PC-3 (cell line): ENCODE results near the gene CHST11. TPM values are rescaled to one million over a fixed set of nuclear protein-coding genes. Genes with fewer than 3 reads are reported as not detected.

Experiments
- ATAC-seq: fragments of 200-7000 bp; cut with Tn5 transposase; 2 replicates; pipeline ENCODE4 v1.9.1; 2020; ENCODE audit warnings: mild to moderate bottlenecking, moderate library complexity
- BruUV-seq: library from RNA; stranded (reverse); fragments of 400-500 nt; replicated peaks from 2 replicates; lab custom pipeline; 2021; lab: Mats Ljungman, UMichigan
- CTCF ChIA-PET: fragments of 300-600 bp; sonication (Branson Sonifier 250); formaldehyde crosslinking; loops from one replicate; lab custom pipeline; 2022; ENCODE audit warnings: antibody characterized with exemption; lab: Charles Lee
- POLR2A ChIA-PET: fragments of 300-600 bp; sonication (Branson Sonifier 250); formaldehyde crosslinking; loops from one replicate; lab custom pipeline; 2022; ENCODE audit warnings: antibody characterized with exemption; ENCODE audit not compliant: unreplicated experiment; lab: Charles Lee
- DNase-seq: peaks from one replicate; pipeline ENCODE4 v3.0.0-alpha.2; 2015
- H2AFZ ChIP-seq: fragments of 300-600 bp; sonication (generic); 2 replicates; pipeline ENCODE4 v1.6.0; 2016; ENCODE audit warnings: antibody characterized with exemption, low read length
- H3F3A ChIP-seq: fragments of 300-600 bp; sonication (generic); one replicate; pipeline ENCODE4 v1.6.0; 2017; ENCODE audit warnings: antibody characterized with exemption, low read length, control low read depth, mild to moderate bottlenecking; ENCODE audit not compliant: unreplicated experiment
- H3K27ac ChIP-seq: fragments of 300-600 bp; sonication (generic); 2 replicates; pipeline ENCODE4 v1.5.1; 2016; ENCODE audit warnings: mild to moderate bottlenecking, low read length
- H3K27me3 ChIP-seq: fragments of 300-600 bp; sonication (generic); 2 replicates; pipeline ENCODE4 v1.6.1; 2016; ENCODE audit warnings: low read length, mixed read lengths
- H3K36me3 ChIP-seq: fragments of 300-600 bp; sonication (generic); 2 replicates; pipeline ENCODE4 v1.6.1; 2016; ENCODE audit warnings: low read depth, mixed run types, low read length, mixed read lengths
- H3K4me1 ChIP-seq: fragments of 300-600 bp; sonication (generic); 2 replicates; pipeline ENCODE4 v1.5.1; 2016; ENCODE audit warnings: low read length; ENCODE audit not compliant: insufficient read depth
- H3K4me2 ChIP-seq: fragments of 300-600 bp; sonication (generic); 2 replicates; pipeline ENCODE4 v1.6.0; 2016; ENCODE audit warnings: low read length
- H3K4me3 ChIP-seq: fragments of 300-600 bp; sonication (generic); 2 replicates; pipeline ENCODE4 v1.5.1; 2016; ENCODE audit warnings: mild to moderate bottlenecking, low read length, mixed read lengths
- H3K79me2 ChIP-seq: fragments of 300-600 bp; sonication (generic); 2 replicates; pipeline ENCODE4 v1.6.1; 2017; ENCODE audit warnings: low read length, mixed read lengths
- H3K9ac ChIP-seq: fragments of 300-600 bp; sonication (generic); 2 replicates; pipeline ENCODE4 v1.6.0; 2016; ENCODE audit warnings: mild to moderate bottlenecking, low read length
- H3K9me2 ChIP-seq: fragments of 300-600 bp; sonication (generic); replicated peaks from 2 replicates; pipeline ENCODE4 v1.6.1; 2016; ENCODE audit warnings: mixed run types, low read length, mixed read lengths
- H3K9me3 ChIP-seq: fragments of 300-600 bp; sonication (generic); 2 replicates; pipeline ENCODE4 v1.6.1; 2016; ENCODE audit warnings: low read length, mixed read lengths
- H4K20me1 ChIP-seq: fragments of 300-600 bp; sonication (generic); 2 replicates; pipeline ENCODE4 v1.6.1; 2016; ENCODE audit warnings: low read length, mixed read lengths
- EZH2 ChIP-seq: fragments of 300-600 bp; sonication (generic); IDR thresholded peaks from one replicate; pipeline ENCODE4 v1.6.1; 2017; ENCODE audit warnings: antibody characterized with exemption, mild to moderate bottlenecking, low read length; ENCODE audit not compliant: unreplicated experiment
- EZH2phosphoT487 ChIP-seq: fragments of 300-600 bp; sonication (generic); IDR thresholded peaks from 2 replicates; pipeline ENCODE4 v1.6.1; 2018; ENCODE audit warnings: mild to moderate bottlenecking, antibody characterized with exemption, low read length, borderline replicate concordance
- intact Hi-C: fragments of 100-400 bp; cut with micrococcal nuclease; formaldehyde crosslinking; loops from 2 replicates; pipeline ENCODE4 v1.9.0; 2023
- total RNA-seq: library from RNA; depleted of rRNA; stranded (reverse); fragments of >200 nt; gene quantifications from 2 replicates; pipeline ENCODE4 v1.2.3, GENCODE V29; 2014
- TF ChIP-seq, protein P1 (sequence below): fragments of 300-600 bp; sonication (generic); conservative IDR thresholded peaks from 2 replicates; pipeline ENCODE4 v1.5.1; 2017; ENCODE audit warnings: antibody characterized with exemption, low read depth, mild to moderate bottlenecking, low read length

The CHST11 gene
- total RNA-seq, 1 experiment from 2014 or later = 53.5 TPM

DNA sequence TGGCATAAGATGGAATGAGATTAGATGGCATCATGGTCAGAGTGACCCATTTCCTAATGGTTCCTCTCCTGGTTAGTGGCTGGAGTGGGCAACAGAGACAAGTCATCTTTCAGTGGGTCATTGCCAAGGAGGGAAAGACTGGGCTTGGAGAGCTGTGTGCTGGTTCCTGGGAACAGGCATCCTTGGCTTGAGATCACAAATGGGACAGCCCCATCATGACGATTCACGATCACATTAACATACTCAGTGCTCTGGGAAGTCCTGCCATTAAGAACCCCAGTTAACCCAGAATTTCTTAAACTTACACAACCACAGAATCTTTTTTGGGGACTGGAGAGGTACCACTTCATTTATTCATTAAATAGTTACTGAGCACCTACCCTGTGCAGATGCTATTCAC lies 27.3 kb downstream of the CHST11 start:
- H3K9me2 ChIP-seq = no peaks in the 10 kb centered on the region
- no peak overlapping the region for H3K9ac ChIP-seq
- peaks cover 8% of the 10 kb centered on the region for H3K36me3 ChIP-seq
- 0 out of 2 replicates have a peak, but pooled peaks cover 5% of the 10 kb centered on the region for H3K9me3 ChIP-seq
- no peaks in the 10 kb centered on the region for H3F3A ChIP-seq
- no peak overlapping the region for H3K4me2 ChIP-seq
- DNase-seq (no peak), ATAC-seq (no peak)
- no TSS peak for BruUV-seq
- no peak overlapping the region for H3K27ac ChIP-seq
- no peak overlapping the region for H2AFZ ChIP-seq
- intact Hi-C loops = no loop called here
- no peak overlapping the region for H3K4me3 ChIP-seq
- CTCF ChIA-PET = no interaction called here
- POLR2A ChIA-PET = no interaction called here
- H3K27me3 ChIP-seq = no peaks in the 10 kb centered on the region
- H3K79me2 ChIP-seq = peaks cover 7% of the 10 kb centered on the region; the same call in 1 of the 2 replicates
- TF ChIP-seq EZH2 (no peak), EZH2phosphoT487 (no peak)
- TF ChIP-seq, protein P1, sequence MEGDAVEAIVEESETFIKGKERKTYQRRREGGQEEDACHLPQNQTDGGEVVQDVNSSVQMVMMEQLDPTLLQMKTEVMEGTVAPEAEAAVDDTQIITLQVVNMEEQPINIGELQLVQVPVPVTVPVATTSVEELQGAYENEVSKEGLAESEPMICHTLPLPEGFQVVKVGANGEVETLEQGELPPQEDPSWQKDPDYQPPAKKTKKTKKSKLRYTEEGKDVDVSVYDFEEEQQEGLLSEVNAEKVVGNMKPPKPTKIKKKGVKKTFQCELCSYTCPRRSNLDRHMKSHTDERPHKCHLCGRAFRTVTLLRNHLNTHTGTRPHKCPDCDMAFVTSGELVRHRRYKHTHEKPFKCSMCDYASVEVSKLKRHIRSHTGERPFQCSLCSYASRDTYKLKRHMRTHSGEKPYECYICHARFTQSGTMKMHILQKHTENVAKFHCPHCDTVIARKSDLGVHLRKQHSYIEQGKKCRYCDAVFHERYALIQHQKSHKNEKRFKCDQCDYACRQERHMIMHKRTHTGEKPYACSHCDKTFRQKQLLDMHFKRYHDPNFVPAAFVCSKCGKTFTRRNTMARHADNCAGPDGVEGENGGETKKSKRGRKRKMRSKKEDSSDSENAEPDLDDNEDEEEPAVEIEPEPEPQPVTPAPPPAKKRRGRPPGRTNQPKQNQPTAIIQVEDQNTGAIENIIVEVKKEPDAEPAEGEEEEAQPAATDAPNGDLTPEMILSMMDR = no peak
- H4K20me1 ChIP-seq = no peaks in the 10 kb centered on the region
- H3K4me1 ChIP-seq = peaks cover 12% of the 10 kb centered on the region

DNA sequence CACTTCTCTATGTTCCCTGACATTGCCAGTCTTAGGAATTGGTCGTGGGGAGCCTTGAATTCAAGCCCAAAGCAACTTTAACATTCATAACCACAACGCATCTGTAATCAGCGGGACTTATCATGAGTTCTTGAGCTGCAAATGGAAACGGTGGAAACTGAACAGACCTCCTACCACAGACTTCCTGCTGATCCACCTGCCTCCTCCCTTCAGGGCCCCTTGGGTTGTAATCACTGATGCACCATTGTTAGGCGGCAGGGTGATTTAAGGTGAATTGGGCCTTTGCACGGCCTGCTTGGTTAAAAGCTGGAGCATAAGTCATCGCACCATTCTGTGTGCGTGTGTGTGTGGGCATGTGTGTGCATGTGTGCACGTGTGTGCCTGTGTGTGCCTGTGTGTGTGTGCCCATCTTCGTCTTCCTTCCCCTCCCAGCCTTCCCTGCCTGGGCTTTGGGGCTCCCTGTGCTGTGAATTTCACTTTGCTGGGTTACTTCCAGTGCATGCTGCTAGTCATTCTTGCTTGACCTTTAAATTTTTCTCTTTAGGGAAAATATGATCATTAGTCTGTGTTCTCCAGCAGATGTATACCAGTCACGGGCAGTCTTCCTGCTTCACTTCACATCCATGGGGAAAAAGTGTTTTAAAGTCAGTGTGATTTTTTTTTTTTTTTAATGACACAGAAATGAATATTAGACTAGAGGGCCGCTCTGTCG lies 29.1 kb downstream of the CHST11 start:
- H3K27ac ChIP-seq = no peak overlapping the region
- peaks cover 7% of the 10 kb centered on the region for H3K4me1 ChIP-seq
- ATAC-seq (no peak), DNase-seq (no peak)
- H3K4me3 ChIP-seq = no peak overlapping the region
- H3K4me2 ChIP-seq = no peak overlapping the region
- H3K9me3 ChIP-seq = no peaks in the 10 kb centered on the region
- H2AFZ ChIP-seq = no peak overlapping the region
- H3K79me2 ChIP-seq = peaks cover 13% of the 10 kb centered on the region; the same call in 1 of the 2 replicates
- ChIA-PET POLR2A (no interaction called here), CTCF (no interaction called here)
- H3K27me3 ChIP-seq = no peaks in the 10 kb centered on the region
- H3K9me2 ChIP-seq = no peaks in the 10 kb centered on the region
- no peak overlapping the region for H3K9ac ChIP-seq
- intact Hi-C loops = no loop called here
- TF ChIP-seq EZH2phosphoT487 (no peak), EZH2 (no peak)
- TF ChIP-seq, protein P1 = no peak
- H3K36me3 ChIP-seq = no peaks in the 10 kb centered on the region
- no peaks in the 10 kb centered on the region for H3F3A ChIP-seq
- H4K20me1 ChIP-seq = no peaks in the 10 kb centered on the region
- no TSS peak for BruUV-seq

DNA sequence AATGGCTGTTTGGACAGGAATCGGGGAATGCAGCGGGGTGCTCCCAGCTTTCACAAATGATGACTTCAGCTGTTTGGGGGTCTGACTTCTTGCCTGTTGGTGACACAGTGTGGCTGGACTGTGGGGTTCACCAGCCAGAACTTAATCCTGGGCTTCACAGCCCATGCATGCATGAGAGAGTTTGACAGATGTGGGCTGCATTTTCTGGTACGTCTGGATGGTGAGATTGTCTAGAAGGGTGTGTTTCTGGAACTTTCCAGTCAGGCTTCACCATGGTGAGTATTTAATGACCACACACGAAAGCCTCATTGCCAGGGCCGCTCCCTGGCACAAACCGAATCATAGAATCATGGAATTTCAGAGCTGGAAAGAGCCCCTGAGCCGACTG lies 29.6 kb downstream of the CHST11 start:
- H3K9me3 ChIP-seq = no peaks in the 10 kb centered on the region
- no peak overlapping the region for H3K4me2 ChIP-seq
- ATAC-seq (no peak), DNase-seq (no peak)
- H4K20me1 ChIP-seq = no peaks in the 10 kb centered on the region
- peaks cover 2% of the 10 kb centered on the region for H3K4me1 ChIP-seq
- H3K27me3 ChIP-seq = no peaks in the 10 kb centered on the region
- intact Hi-C loops = no loop called here
- BruUV-seq = no TSS peak
- no peak overlapping the region for H3K4me3 ChIP-seq
- ChIA-PET CTCF (no interaction called here), POLR2A (no interaction called here)
- H3K9ac ChIP-seq = no peak overlapping the region
- no peaks in the 10 kb centered on the region for H3K36me3 ChIP-seq
- H3F3A ChIP-seq = no peaks in the 10 kb centered on the region
- no peaks in the 10 kb centered on the region for H3K9me2 ChIP-seq
- H2AFZ ChIP-seq = no peak overlapping the region
- TF ChIP-seq, protein P1 = no peak
- TF ChIP-seq EZH2phosphoT487 (no peak), EZH2 (no peak)
- H3K79me2 ChIP-seq = peaks cover 13% of the 10 kb centered on the region; the same call in 1 of the 2 replicates
- H3K27ac ChIP-seq = no peak overlapping the region
